CD4-positive, alpha-beta T cell (primary cell): ENCODE measurements around the gene DISP3. TPM values are rescaled to one million over a fixed set of nuclear protein-coding genes. Genes with fewer than 3 reads are reported as not detected.

Source experiments
- ATAC-seq: fragments of 200-7000 bp; cut with Tn5 transposase; one replicate; pipeline ENCODE4 v1.10.0; 2022; ENCODE audit warnings: mild to moderate bottlenecking; ENCODE audit not compliant: poor library complexity
- CTCF ChIA-PET: fragments of 350-600 bp; sonication (Branson Sonifier 250); formaldehyde crosslinking; loops from one replicate; lab custom pipeline; 2021; ENCODE audit warnings: antibody characterized with exemption, inconsistent platforms; lab: Charles Lee
- POLR2A ChIA-PET: fragments of 350-600 bp; sonication (Branson Sonifier 250); formaldehyde crosslinking; loops from one replicate; lab custom pipeline; 2021; ENCODE audit warnings: antibody characterized with exemption, inconsistent platforms; lab: Charles Lee
- DNase-seq, 14 experiments: peaks; one replicate each; pipeline ENCODE4 v3.0.0-alpha.2; 2013 to 2020; ENCODE audit warnings: mixed read lengths in 2 of 14
- H3K27ac ChIP-seq, 2 donors: one replicate each; pipeline versions ENCODE4 v1.5.1 to v1.7.0; 2013; ENCODE audit warnings: low read length in 2 of 2, low read depth in 1 of 2, mild to moderate bottlenecking in 1 of 2
- H3K27me3 ChIP-seq, 2 experiments: 1 replicate in 1 of 2; 2 replicates in 1 of 2; pipeline versions ENCODE4 v1.6.1 to v1.7.0; 2013; ENCODE audit warnings: low read length in 2 of 2, control low read depth in 1 of 2, mild to moderate bottlenecking in 1 of 2, moderate library complexity in 1 of 2; ENCODE audit not compliant: insufficient read depth in 2 of 2, control insufficient read depth in 1 of 2
- H3K36me3 ChIP-seq: one replicate; pipeline ENCODE4 v1.6.1; 2013; ENCODE audit warnings: low read length, control low read depth; ENCODE audit not compliant: insufficient read depth
- H3K4me1 ChIP-seq: one replicate; pipeline ENCODE4 v1.6.1; 2013; ENCODE audit warnings: low read length, control low read depth; ENCODE audit not compliant: insufficient read depth
- H3K4me3 ChIP-seq: one replicate; pipeline ENCODE4 v1.5.1; 2013; ENCODE audit warnings: mild to moderate bottlenecking, low read length, moderate library complexity
- H3K9me3 ChIP-seq, 2 experiments: 1 replicate in 1 of 2; 2 replicates in 1 of 2; pipeline versions ENCODE4 v1.6.1 to v1.7.0; 2013; ENCODE audit warnings: low read length in 2 of 2, mild to moderate bottlenecking in 2 of 2, control low read depth in 1 of 2, moderate library complexity in 1 of 2; ENCODE audit not compliant: control insufficient read depth in 1 of 2, insufficient read depth in 1 of 2
- H3K27ac Mint-ChIP-seq: one replicate; pipeline ENCODE4 v1.8.0; 2020; ENCODE audit warnings: mixed read lengths
- H3K27me3 Mint-ChIP-seq: one replicate; pipeline ENCODE4 v1.8.0; 2021; ENCODE audit warnings: mixed read lengths
- H3K36me3 Mint-ChIP-seq: one replicate; pipeline ENCODE4 v1.8.0; 2021; ENCODE audit warnings: low read depth, mixed read lengths
- H3K4me1 Mint-ChIP-seq: one replicate; pipeline ENCODE4 v1.8.0; 2021; ENCODE audit warnings: low read depth, mixed read lengths
- H3K4me3 Mint-ChIP-seq: one replicate; pipeline ENCODE4 v1.8.0; 2020; ENCODE audit warnings: mild to moderate bottlenecking, mixed read lengths
- H3K9me3 Mint-ChIP-seq: one replicate; pipeline ENCODE4 v1.8.0; 2020; ENCODE audit warnings: mixed read lengths
- intact Hi-C, 2 experiments: fragments of 100-400 bp; cut with DNase I in 1 of 2; cut with micrococcal nuclease in 1 of 2; formaldehyde crosslinking; loops; one replicate each; pipeline versions ENCODE4 v1.15.1 to v1.9.0; 2023 to 2025; cut with DNase I, micrococcal nuclease
- total RNA-seq, 174 experiments: library from RNA in 2 of 174; stranded (reverse) in 2 of 174; gene quantifications; one replicate each; pipeline ENCODE4 v1.2.3 and lab custom pipeline; 2021 to 2026
- TF ChIP-seq, protein P1 (sequence below): fragments of 200-600 bp; IDR thresholded peaks from one replicate; pipeline ENCODE4 v1.8.0; 2022; ENCODE audit warnings: antibody characterized with exemption, mild to moderate bottlenecking

The DISP3 gene
- total RNA-seq, 2 experiments from 2014 or later = 0.55 to 0.56 TPM

DNA sequence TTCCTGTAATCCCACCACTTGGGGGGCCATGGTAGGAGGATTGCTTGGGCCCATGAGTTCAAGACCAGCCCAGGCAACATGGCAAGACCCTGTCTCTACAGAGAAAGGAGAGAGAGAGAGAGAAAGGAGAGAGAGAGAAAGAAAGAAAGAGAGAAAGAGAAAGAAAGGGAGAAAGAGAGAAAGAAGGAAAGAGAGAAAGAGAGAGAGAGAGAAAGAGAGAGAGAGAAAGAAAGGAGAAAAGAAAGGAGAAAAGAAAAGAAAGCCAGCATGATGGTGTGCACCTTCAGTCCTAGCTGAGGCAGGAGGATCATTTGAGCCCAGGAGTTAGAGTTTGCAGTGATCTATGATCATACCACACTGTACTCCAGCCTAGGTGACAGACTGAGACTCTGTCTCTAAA, 82.8 kb downstream of the DISP3 start:
- ChIA-PET POLR2A (no interaction called here), CTCF (no interaction called here)
- intact Hi-C loops = no loop called here
- Mint-ChIP-seq H3K27ac (no peak overlapping the region), H3K9me3 (no peaks in the 10 kb centered on the region), H3K27me3 (peaks cover 55% of the 10 kb centered on the region), H3K4me1 (no peaks in the 10 kb centered on the region), H3K36me3 (no peaks in the 10 kb centered on the region), H3K4me3 (no peak overlapping the region)
- Histone ChIP-seq H3K36me3 (no peaks in the 10 kb centered on the region), H3K4me1 (no peaks in the 10 kb centered on the region), H3K4me3 (no peak overlapping the region), H3K9me3 (peaks cover 0 to 7% of the 10 kb centered on the region in 2 experiments), H3K27ac (no peak overlapping the region), H3K27me3 (peaks cover 25 to 29% of the 10 kb centered on the region in 2 experiments)
- ATAC-seq (no peak), DNase-seq (no peak)
- TF ChIP-seq, protein P1, sequence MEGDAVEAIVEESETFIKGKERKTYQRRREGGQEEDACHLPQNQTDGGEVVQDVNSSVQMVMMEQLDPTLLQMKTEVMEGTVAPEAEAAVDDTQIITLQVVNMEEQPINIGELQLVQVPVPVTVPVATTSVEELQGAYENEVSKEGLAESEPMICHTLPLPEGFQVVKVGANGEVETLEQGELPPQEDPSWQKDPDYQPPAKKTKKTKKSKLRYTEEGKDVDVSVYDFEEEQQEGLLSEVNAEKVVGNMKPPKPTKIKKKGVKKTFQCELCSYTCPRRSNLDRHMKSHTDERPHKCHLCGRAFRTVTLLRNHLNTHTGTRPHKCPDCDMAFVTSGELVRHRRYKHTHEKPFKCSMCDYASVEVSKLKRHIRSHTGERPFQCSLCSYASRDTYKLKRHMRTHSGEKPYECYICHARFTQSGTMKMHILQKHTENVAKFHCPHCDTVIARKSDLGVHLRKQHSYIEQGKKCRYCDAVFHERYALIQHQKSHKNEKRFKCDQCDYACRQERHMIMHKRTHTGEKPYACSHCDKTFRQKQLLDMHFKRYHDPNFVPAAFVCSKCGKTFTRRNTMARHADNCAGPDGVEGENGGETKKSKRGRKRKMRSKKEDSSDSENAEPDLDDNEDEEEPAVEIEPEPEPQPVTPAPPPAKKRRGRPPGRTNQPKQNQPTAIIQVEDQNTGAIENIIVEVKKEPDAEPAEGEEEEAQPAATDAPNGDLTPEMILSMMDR = no peak

- Mint-ChIP-seq H3K4me1 (no peaks in the 10 kb centered on the region), H3K9me3 (no peaks in the 10 kb centered on the region), H3K36me3 (no peaks in the 10 kb centered on the region), H3K27me3 (peaks cover 46% of the 10 kb centered on the region), H3K27ac (no peak overlapping the region), H3K4me3 (no peak overlapping the region)
- Histone ChIP-seq H3K27ac (no peak overlapping the region), H3K4me3 (no peak overlapping the region), H3K36me3 (no peaks in the 10 kb centered on the region), H3K4me1 (no peaks in the 10 kb centered on the region), H3K9me3 (peaks cover 0 to 7% of the 10 kb centered on the region in 2 experiments), H3K27me3 (peaks cover 20 to 22% of the 10 kb centered on the region in 2 experiments)
- ChIA-PET POLR2A (no interaction called here), CTCF (no interaction called here)
- intact Hi-C loops = no loop called here
- DNase-seq (no peak), ATAC-seq (no peak)
- TF ChIP-seq, protein P1 = no peak
Observed at GRCh38 chr1:11562664-11563063, 83.7 kb downstream of the DISP3 start.

- H3K27ac ChIP-seq = no peak overlapping the region
- H3K36me3 ChIP-seq = no peaks in the 10 kb centered on the region
- no peak overlapping the region for H3K27ac Mint-ChIP-seq
- TF ChIP-seq, protein P1 = no peak
- H3K4me1 ChIP-seq = no peaks in the 10 kb centered on the region
- H3K4me1 Mint-ChIP-seq = no peaks in the 10 kb centered on the region
- intact Hi-C loops = no loop called here
- H3K4me3 ChIP-seq = no peak overlapping the region
- peaks cover 41% of the 10 kb centered on the region for H3K27me3 Mint-ChIP-seq
- ATAC-seq = no peak
- peaks cover 11 to 14% of the 10 kb centered on the region in 2 experiments for H3K27me3 ChIP-seq
- ChIA-PET POLR2A (no interaction called here), CTCF (no interaction called here)
- H3K9me3 ChIP-seq = peaks cover 0 to 7% of the 10 kb centered on the region in 2 experiments
- H3K36me3 Mint-ChIP-seq = no peaks in the 10 kb centered on the region
- no peak overlapping the region for H3K4me3 Mint-ChIP-seq
- no peak for DNase-seq
- no peaks in the 10 kb centered on the region for H3K9me3 Mint-ChIP-seq
Observed at GRCh38 chr1:11563560-11564069, 84.7 kb downstream of the DISP3 start.
